Measurements from ENCODE around the gene MAPK8IP1. TPM values are rescaled to one million over a fixed set of nuclear protein-coding genes. Genes with fewer than 3 reads are reported as not detected.
A peak's percentile ranks its signal among the peaks of the same experiment; 100 is the strongest.
"Not testable (repeated sequence)": the region's sequence is repeated elsewhere in the genome, so short reads cannot be mapped to it uniquely, and the experiment has no call there.

The MAPK8IP1 gene
- 10 to 100 TPM in 1 of 2 donors, 1 to 10 TPM in 1; 5.1 to 15.4 TPM for total RNA-seq
- polyA plus RNA-seq = 1 to 10 TPM; 4.7 to 6.3 TPM
- long read RNA-seq, donor 1 = 0 reads
- long read RNA-seq, donor 2 = 0 reads
- long read RNA-seq, donor 3 = 0 reads
- long read RNA-seq, donor 4 = 0 reads
- long read RNA-seq, donor 5 = 0 reads

GRCh38 chr11:45885274-45885920 is at the start of gene MAPK8IP1:
Gene MAPK8IP1, plus strand, starts transcription at chr11:45885651. Its CDS starts 170 bp downstream, at chr11:45885821.
- H3K27me3 ChIP-seq (ENCODE audit: control insufficient read depth in 3 of 3, insufficient read depth in 3 of 3, low read length in 2 of 3) = peaks cover 0 to 11% (median 3%) of the 10 kb centered on the region in 3 donors
- peak; percentile 83 for ATAC-seq (ENCODE audit: insufficient read depth, low FRiP score)
- 2 to 3% methylated on average over 35 to 73 of the region's 73 CpGs for WGBS, 2 donors
- TF ChIP-seq CTCF (IDR thresholded peaks at IDR 0.05; ENCODE audit: control extremely low read depth, extremely low read depth) = no peak
- no peak within 1 kb of the TSS for H3K27ac ChIP-seq (ENCODE audit: low read depth in 1 of 2, low read length in 1 of 2)
- peaks cover 0 to 7% (median 0%) of the 10 kb centered on the region in 5 donors for H3K4me1 ChIP-seq (ENCODE audit: control insufficient read depth in 5 of 5, insufficient read depth in 5 of 5, low read length in 5 of 5)
- no peak within 1 kb of the TSS for H3K9ac ChIP-seq (ENCODE audit: insufficient read depth in 1 of 2, low read length in 2 of 2)
- peak; percentile 43 to 69 (median 53) for DNase-seq
- peaks cover 4 to 25% (median 13%) of the 10 kb centered on the region in 4 donors for H3K36me3 ChIP-seq (ENCODE audit: control insufficient read depth in 4 of 4, insufficient read depth in 4 of 4, low read length in 4 of 4)
- H3K9me3 ChIP-seq (ENCODE audit: control insufficient read depth in 4 of 4, insufficient read depth in 3 of 4, low read length in 3 of 4) = peaks cover 0 to 1% (median 0%) of the 10 kb centered on the region in 4 donors
- peak within 1 kb of the TSS; percentile 24 for H3K4me3 ChIP-seq

GRCh38 chr11:45839204-45839603 is 46.2 kb upstream of the MAPK8IP1 start:
- Histone ChIP-seq H3K9ac (ENCODE audit: insufficient read depth in 1 of 2, low read length in 2 of 2) (no peak overlapping the region), H3K4me3 (no peak overlapping the region), H3K4me1 (ENCODE audit: control insufficient read depth in 5 of 5, insufficient read depth in 5 of 5, low read length in 5 of 5) (no peaks in the 10 kb centered on the region), H3K27me3 (ENCODE audit: control insufficient read depth in 3 of 3, insufficient read depth in 3 of 3, low read length in 2 of 3) (no peaks in the 10 kb centered on the region), H3K36me3 (ENCODE audit: control insufficient read depth in 4 of 4, insufficient read depth in 4 of 4, low read length in 4 of 4) (no peaks in the 10 kb centered on the region), H3K27ac (ENCODE audit: low read depth in 1 of 2, low read length in 1 of 2) (no peak overlapping the region), H3K9me3 (ENCODE audit: control insufficient read depth in 4 of 4, insufficient read depth in 3 of 4, low read length in 3 of 4) (no peaks in the 10 kb centered on the region)
- no peak for ATAC-seq (ENCODE audit: insufficient read depth, low FRiP score)
- DNase-seq = no peak
- no peak for TF ChIP-seq CTCF (IDR thresholded peaks at IDR 0.05; ENCODE audit: control extremely low read depth, extremely low read depth)
- 87 to 96% methylated on average over 6 of the region's 6 CpGs for WGBS, 2 donors

- not testable (repeated sequence) for ATAC-seq (ENCODE audit: insufficient read depth, low FRiP score); DNase-seq
- 85 to 96% methylated on average over 13 of the region's 13 CpGs for WGBS, 2 donors
Observed at GRCh38 chr11:45840251-45840650, 45.2 kb upstream of the MAPK8IP1 start.

GRCh38 chr11:45843158-45843924 is 42.1 kb upstream of the MAPK8IP1 start:
- H3K9me3 ChIP-seq (ENCODE audit: control insufficient read depth in 4 of 4, insufficient read depth in 3 of 4, low read length in 3 of 4) = no peaks in the 10 kb centered on the region
- H3K36me3 ChIP-seq (ENCODE audit: control insufficient read depth in 4 of 4, insufficient read depth in 4 of 4, low read length in 4 of 4) = no peaks in the 10 kb centered on the region
- no peaks in the 10 kb centered on the region for H3K27me3 ChIP-seq (ENCODE audit: control insufficient read depth in 3 of 3, insufficient read depth in 3 of 3, low read length in 2 of 3)
- H3K4me3 ChIP-seq = no peak overlapping the region
- ATAC-seq (ENCODE audit: insufficient read depth, low FRiP score) (peak; percentile 58), DNase-seq (peak; percentile 92 to 95 (median 93))
- no peak overlapping the region for H3K9ac ChIP-seq (ENCODE audit: insufficient read depth in 1 of 2, low read length in 2 of 2)
- no peak overlapping the region for H3K27ac ChIP-seq (ENCODE audit: low read depth in 1 of 2, low read length in 1 of 2)
- WGBS, 2 donors = 15 to 17% methylated on average over 22 of the region's 22 CpGs
- peak; percentile 90 for TF ChIP-seq CTCF (IDR thresholded peaks at IDR 0.05; ENCODE audit: control extremely low read depth, extremely low read depth)
- H3K4me1 ChIP-seq (ENCODE audit: control insufficient read depth in 5 of 5, insufficient read depth in 5 of 5, low read length in 5 of 5) = peaks cover 0 to 13% (median 4%) of the 10 kb centered on the region in 5 donors

More at GRCh38 chr11:45840251-45840650, 45.2 kb upstream of the MAPK8IP1 start:
- not testable (repeated sequence) for H3K36me3 ChIP-seq (ENCODE audit: control insufficient read depth in 4 of 4, insufficient read depth in 4 of 4, low read length in 4 of 4); H3K9me3 ChIP-seq (ENCODE audit: control insufficient read depth in 4 of 4, insufficient read depth in 3 of 4, low read length in 3 of 4); H3K9ac ChIP-seq (ENCODE audit: insufficient read depth in 1 of 2, low read length in 2 of 2); H3K27me3 ChIP-seq (ENCODE audit: control insufficient read depth in 3 of 3, insufficient read depth in 3 of 3, low read length in 2 of 3); H3K4me1 ChIP-seq (ENCODE audit: control insufficient read depth in 5 of 5, insufficient read depth in 5 of 5, low read length in 5 of 5); H3K4me3 ChIP-seq; H3K27ac ChIP-seq (ENCODE audit: low read depth in 1 of 2, low read length in 1 of 2)

Data from lung (tissue), 16 donors.